DMS153 (cell line): ENCODE measurements around the gene VWA5B2.

Experiments used
- DNase-seq: peaks from one replicate; lab custom pipeline; 2025; lab: John Stamatoyannopoulos, UW

VWA5B2 gene

GRCh38 chr3:184223946-184224345, 5.4 kb upstream of the VWA5B2 start:
- DNase-seq: no peak

- DNase-seq: no peak
These were observed 1.9 kb upstream of the VWA5B2 start for GRCh38 chr3:184227481-184227935.

- no peak for DNase-seq
These were observed 828 bp upstream of the VWA5B2 start for GRCh38 chr3:184228376-184229137.

- DNase-seq: no peak
These were observed 757 bp downstream of the VWA5B2 start for GRCh38 chr3:184230081-184230602.

GRCh38 chr3:184230603-184231528, 1.5 kb downstream of the VWA5B2 start:
- DNase-seq: peak; percentile 46

GRCh38 chr3:184231671-184232070, 2.3 kb downstream of the VWA5B2 start:
- DNase-seq: no peak

- no peak for DNase-seq
These were observed 3.9 kb downstream of the VWA5B2 start for GRCh38 chr3:184233127-184233843.

GRCh38 chr3:184234224-184234623, 4.8 kb downstream of the VWA5B2 start:
- DNase-seq: no peak

- no peak for DNase-seq
These were observed 5.4 kb downstream of the VWA5B2 start for GRCh38 chr3:184234671-184235380.

- no peak for DNase-seq
These were observed 6.1 kb downstream of the VWA5B2 start for GRCh38 chr3:184235381-184236032.

GRCh38 chr3:184236033-184236410, 6.6 kb downstream of the VWA5B2 start:
- DNase-seq: no peak

- no peak for DNase-seq
These were observed 7.3 kb downstream of the VWA5B2 start for GRCh38 chr3:184236636-184237035.

- DNase-seq: no peak
These were observed 7.8 kb downstream of the VWA5B2 start for GRCh38 chr3:184237211-184237610.

- peak; percentile 37 for DNase-seq
These were observed 8.4 kb downstream of the VWA5B2 start for GRCh38 chr3:184237807-184238206.

GRCh38 chr3:184238246-184238818, 8.9 kb downstream of the VWA5B2 start:
- no peak for DNase-seq

GRCh38 chr3:184239221-184239620, 9.8 kb downstream of the VWA5B2 start:
- no peak for DNase-seq

- no peak for DNase-seq
These were observed 10.3 kb downstream of the VWA5B2 start for GRCh38 chr3:184239708-184240107.

- no peak for DNase-seq
These were observed 11.2 kb downstream of the VWA5B2 start for GRCh38 chr3:184240384-184241140.

GRCh38 chr3:184241141-184241446, 11.7 kb downstream of the VWA5B2 start:
- no peak for DNase-seq
